ENCODE measurements around the gene EPB41L2.

DNA sequence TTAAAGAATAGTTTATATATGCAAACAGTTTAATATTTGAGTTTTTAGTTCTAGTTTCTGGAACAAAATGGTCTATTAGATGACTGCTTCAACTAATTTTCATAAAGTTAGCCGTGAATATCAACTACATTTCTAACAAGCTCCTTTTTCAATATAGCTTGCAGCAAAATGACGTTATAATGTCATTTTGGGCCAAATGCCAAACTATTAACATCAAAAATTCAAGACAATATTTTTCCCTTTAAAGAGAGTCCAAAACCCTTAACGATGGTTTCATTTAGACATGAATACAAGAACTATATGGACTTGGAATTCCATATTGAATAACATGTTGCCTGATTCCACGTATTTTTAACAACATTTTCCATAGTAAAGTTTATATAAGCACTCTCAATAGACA, 144.9 kb downstream of the EPB41L2 start:
- TF ChIP-seq, protein P1, sequence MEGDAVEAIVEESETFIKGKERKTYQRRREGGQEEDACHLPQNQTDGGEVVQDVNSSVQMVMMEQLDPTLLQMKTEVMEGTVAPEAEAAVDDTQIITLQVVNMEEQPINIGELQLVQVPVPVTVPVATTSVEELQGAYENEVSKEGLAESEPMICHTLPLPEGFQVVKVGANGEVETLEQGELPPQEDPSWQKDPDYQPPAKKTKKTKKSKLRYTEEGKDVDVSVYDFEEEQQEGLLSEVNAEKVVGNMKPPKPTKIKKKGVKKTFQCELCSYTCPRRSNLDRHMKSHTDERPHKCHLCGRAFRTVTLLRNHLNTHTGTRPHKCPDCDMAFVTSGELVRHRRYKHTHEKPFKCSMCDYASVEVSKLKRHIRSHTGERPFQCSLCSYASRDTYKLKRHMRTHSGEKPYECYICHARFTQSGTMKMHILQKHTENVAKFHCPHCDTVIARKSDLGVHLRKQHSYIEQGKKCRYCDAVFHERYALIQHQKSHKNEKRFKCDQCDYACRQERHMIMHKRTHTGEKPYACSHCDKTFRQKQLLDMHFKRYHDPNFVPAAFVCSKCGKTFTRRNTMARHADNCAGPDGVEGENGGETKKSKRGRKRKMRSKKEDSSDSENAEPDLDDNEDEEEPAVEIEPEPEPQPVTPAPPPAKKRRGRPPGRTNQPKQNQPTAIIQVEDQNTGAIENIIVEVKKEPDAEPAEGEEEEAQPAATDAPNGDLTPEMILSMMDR (conservative IDR thresholded peaks at IDR 0.05 in 1 of 2, IDR thresholded peaks at IDR 0.05 in 1 of 2; ENCODE audit: low read depth in 1 of 2, low read length in 2 of 2): no peak
- no peak for TF ChIP-seq EZH2 (IDR thresholded peaks at IDR 0.05; ENCODE audit: low read length, missing control alignments)
